Activated T-helper 1 cell treated with Interleukin-2 at 50 U/mL for 16 hours (primary cell): Measurements from ENCODE around the gene RMI2.
A peak's percentile ranks its signal among the peaks of the same experiment; 100 is the strongest.
"Not testable (repeated sequence)": the region's sequence is repeated elsewhere in the genome, so short reads cannot be mapped to it uniquely, and the experiment has no call there.

Experiments
- DNase-seq: peaks from one replicate; pipeline ENCODE4 v3.0.0-alpha.2; 2020; ENCODE audit warnings: low read depth

Gene RMI2

DNA sequence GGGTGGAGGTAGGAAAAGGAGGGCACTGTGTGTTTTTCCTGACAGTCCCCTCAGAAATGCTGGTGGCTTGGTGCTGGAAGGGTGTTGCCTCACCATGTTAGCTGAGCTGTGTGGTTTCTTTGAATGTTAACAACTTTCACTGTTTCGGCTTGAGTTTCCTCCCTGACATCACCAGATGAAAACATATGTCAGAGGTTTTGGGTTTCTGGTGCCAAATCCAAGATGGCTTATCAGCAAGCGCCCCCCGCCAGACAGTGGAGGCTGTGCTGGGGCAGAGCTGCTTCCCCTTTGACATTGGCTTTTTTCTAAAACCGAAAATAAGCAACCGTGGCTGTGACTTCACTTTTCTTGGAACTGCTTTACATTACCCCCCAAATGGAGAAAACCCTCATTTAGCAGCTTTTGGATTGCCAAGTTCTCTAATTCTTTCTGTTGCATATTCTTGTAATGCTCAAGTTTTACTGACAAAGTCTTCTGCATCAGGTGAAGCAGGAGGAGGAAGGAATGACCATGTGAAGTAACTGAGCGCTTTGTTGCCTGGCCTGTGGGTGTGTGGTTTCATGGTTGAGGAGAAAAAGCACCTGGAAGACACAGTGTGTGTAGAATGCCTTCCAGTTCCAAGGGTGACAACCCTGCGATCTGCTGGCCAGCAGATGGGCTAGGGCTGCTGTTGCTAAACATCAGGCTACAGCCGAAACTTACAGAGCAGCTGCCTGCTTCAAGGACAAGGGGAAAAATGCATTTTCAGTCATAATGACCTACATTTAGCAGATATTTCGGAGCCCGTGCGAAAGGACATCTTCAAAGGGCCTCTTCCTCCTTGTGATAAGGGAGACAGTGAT lies 9.7 kb downstream of the RMI2 start:
- peak; percentile 46 for DNase-seq

DNA sequence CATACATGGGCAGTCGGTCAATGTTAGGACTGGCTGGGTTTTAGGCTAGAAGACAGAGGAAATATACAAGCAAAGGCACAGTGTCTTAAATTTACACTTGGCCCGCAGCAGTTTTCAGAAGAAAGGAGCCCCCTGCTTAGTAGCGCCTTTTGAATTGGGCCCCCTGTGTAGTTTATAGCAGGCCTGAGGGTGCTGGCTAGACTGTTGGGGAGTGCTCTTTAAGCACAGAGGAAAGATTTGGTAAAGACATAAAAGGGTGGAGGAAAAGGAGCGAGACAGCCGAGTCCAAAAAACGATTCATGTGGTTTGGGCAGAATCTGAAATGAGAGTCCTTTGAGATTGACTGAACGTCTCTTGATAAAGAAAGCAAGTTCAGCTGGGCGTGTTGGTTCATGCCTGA lies 10.6 kb downstream of the RMI2 start:
- no peak for DNase-seq

DNA sequence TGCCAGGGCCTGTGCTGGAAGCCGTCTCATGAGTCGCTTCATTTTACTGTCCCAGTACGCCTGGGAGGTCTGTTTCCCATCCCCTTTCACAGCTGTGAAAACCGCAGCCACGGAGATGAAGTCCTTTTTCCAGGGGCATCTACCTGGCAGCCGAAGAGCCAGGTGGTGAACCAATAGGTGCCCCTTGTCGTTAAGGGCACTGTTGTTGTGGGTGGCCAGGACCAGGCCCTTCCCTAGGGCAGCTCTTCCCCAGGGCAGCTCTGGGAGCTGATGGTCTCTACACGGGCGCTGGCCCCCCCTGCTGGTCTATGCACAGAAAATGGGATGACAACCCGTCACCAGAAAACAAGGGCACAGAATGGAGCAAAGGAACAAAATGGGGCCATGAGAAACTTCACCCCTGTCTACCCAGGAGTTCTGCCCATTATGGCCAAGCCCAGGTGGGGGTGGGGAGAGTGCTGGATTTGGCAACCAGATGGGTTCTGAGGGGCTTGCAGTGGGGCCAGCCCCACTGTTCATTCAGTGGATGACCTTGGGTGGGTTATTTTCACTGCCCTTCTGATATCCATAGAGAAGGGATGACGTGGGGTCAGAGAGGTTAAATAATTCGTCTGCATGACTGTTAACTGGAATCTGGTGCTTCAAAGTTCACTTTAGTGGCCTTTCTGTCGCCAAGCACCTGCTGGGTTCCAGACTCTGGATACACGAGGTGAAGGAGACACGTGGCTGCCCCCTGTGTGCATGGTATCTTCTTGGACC lies 11.5 kb downstream of the RMI2 start:
- DNase-seq: peak; percentile 28

DNA sequence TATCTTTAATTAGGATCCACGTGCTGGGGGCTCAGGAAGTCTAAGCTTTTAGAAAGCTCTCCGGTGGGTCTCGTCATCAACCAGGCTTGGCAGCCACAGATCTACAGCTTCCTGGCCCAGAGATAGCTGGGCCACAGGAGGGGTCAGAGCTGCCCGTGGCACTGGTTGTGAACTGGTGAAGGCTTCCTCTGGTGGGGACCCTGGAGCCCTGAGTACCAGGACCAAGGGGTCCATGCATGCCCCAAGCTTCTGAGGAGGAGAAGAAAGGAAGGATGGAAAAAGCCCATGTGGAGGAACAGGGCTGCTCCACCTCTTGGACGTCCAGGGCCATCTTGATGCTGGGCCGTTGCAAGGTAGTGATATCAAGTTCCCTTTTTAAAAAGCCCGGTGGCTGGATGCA lies 13.3 kb downstream of the RMI2 start:
- DNase-seq: no peak

DNA sequence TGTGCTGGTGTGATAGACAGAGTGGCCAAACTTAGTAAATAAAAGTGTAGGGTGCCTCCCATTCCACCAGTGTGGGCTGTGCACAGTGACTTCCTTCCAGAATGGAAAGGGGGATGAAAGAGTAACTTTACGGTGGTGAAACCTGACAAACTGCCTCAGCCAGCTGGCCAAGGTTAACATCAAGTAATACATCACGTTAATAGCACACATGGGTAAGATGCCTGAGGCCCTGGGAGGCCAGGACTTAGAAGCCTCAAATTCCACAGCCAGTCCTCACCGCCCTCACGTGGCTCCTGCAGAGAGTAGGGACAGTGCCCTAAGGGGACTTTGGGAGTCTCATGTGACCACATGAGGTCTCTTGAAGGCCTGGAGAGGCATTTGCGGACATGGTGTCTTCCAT lies 14.1 kb downstream of the RMI2 start:
- no peak for DNase-seq

- DNase-seq: no peak
Observed at GRCh38 chr16:11360641-11361373, 15.5 kb downstream of the RMI2 start.

- DNase-seq: no peak
Observed at GRCh38 chr16:11361701-11362451, 16.6 kb downstream of the RMI2 start.

DNA sequence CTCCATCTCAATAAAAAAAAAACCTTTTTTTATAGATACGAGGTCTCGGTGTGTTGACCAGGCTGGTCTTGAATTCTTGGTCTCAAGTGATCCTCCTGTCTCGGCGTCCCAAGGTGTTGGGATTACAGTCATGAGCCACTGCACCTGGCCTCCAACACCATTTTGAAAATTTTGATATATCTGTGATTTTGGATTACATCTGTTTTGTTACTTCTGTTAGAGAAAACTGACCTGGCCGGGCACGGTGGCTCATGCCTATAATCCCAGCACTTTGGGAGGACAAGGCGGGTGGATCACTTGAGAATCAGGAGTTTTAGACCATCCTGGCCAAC lies 18.6 kb downstream of the RMI2 start:
- DNase-seq: no peak

- no peak for DNase-seq
Observed at GRCh38 chr16:11367483-11367906, 22.2 kb downstream of the RMI2 start.

DNA sequence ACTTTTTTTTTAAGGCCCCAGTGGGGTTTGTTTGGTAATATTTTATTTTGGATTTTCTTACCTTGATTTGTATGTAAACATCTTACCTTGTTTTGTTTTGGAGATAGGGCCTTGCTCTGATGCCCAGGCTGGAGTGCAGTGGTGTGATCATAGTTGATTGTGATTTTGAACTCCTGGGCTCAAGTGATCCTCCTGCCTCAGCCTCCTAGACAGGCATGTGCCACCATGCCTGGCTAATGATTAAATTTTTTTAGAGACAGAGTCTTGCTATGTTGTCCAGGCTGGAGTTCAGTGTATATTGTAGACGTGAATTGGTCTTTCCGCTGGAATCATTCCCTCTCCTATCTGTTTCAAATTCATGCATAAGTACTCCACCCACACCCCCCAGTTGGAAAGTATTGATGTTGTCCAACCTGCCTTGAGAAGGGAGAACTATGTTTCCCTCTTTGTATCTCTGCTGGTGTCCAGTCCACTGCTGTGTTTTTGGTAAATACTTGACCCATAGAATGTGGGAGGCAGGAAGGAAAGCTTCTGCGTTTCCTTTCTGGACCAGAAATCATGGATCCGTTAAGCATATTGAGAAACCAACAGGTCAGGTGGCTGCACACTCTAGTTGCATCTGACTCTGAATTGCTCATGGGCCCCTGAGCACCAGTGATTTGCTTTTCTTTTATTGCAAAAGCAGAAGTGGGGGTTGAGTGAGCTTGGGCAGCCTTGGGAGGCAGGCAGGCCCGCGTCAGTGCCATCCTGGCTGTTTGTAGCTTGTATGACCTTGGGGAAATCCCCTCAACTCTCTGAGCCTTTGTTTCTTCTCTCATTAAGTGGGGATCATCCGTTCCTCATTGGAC lies 25.0 kb downstream of the RMI2 start:
- no peak for DNase-seq

GRCh38 chr16:11370932-11371279 lies 25.6 kb downstream of the RMI2 start:
- DNase-seq: not testable (repeated sequence)

GRCh38 chr16:11372073-11372828 lies 27.0 kb downstream of the RMI2 start:
- no peak for DNase-seq

DNA sequence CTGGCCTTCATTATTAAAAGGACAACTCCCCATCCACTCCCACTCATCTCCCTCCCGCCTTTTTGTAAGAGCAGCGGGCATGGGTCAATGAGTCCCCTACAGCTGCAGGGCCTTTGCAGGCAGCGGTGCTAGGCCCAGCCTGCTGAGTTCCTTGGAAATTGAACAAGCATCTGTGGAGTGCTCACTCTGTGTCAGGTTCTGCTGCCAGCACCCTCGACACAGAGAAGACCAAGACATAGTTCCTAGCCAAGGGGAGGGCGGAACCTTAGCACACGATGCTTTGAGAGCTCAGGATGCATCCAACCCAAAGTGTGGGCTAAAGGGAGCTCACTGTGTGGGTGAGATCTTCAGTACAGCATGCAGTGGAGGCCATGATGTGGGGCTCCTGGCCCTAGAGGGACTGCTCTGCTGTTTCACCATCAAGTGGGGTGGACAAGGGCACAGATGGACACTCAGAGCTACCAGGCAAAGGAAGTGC lies 27.6 kb downstream of the RMI2 start:
- no peak for DNase-seq

DNA sequence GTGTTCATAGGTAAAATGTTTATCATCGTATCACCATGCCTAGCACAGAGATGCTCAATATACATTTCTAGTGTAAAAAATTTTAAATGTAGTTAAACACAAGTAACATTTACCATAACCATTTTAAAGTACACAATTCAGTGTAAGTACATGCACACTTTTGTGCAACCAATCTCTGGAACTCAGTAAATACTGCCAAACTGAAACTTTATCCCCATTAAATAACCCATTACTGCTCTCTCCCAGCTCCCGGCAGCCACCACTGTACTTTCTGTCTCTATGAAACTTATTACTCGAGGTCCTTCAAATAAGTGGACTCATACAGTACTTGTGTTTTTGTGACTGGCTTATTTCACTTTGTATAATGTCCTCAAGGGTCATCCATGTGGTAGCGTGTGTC lies 29.0 kb downstream of the RMI2 start:
- DNase-seq: no peak

DNA sequence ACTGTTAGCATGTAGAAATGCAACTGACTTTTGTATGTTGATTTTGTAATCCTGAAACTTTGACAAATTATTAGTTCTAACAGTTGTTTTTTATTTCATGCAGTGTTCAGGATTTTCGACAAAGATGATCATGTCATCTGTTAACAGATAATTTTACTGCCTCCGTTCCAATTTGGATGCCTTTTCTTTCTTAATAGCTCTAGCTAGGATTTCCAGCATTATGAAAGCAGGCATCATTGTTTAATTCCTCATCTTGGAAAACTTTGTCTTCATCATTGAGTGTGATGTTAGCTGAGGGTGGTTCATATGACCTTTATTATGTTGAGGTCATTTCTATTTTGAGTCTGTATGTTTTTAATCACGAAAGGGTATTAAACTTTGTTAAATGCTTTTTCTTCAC lies 31.9 kb downstream of the RMI2 start:
- DNase-seq: no peak

- not testable (repeated sequence) for DNase-seq
Observed at GRCh38 chr16:11378951-11379350, 33.7 kb downstream of the RMI2 start.

GRCh38 chr16:11379420-11379819 lies 34.2 kb downstream of the RMI2 start:
- DNase-seq: no peak

- no peak for DNase-seq
Observed at GRCh38 chr16:11380836-11381235, 35.6 kb downstream of the RMI2 start.

DNA sequence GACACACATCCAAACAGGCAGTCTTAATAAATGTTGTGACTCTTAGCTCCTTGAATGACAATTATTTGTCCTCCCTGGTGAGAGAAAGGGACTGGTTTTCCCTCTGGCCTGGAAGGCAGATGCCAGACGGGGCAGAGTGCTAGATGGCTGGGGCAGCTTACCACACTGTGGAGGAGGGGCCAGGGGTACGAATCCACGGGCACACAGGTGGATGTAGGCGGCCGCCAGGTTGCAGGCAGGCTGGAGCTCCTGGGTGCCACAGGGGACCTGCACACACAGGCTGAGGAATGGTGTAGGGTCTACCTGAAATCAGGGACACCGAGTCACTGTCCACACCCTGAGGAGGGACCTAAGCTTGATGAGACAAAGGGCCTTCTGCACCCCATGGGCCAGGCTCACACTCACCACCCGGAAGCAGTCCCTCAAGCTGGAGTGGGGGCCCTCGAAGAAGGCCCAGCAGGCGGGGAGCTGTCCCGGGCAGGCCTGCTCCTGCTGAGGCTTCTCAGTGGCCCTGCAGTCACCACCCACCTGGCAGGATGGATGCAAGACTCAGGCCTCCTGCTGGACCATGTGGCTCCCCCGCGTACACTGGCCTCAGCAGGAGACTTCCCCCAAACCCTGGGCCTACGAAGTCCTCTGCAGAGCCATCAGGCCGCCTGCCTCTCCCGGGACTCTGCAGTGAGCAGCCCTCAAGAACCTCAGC lies 38.4 kb downstream of the RMI2 start:
- no peak for DNase-seq
